ENCODE results near the gene TNNT1.

TNNT1 gene

DNA sequence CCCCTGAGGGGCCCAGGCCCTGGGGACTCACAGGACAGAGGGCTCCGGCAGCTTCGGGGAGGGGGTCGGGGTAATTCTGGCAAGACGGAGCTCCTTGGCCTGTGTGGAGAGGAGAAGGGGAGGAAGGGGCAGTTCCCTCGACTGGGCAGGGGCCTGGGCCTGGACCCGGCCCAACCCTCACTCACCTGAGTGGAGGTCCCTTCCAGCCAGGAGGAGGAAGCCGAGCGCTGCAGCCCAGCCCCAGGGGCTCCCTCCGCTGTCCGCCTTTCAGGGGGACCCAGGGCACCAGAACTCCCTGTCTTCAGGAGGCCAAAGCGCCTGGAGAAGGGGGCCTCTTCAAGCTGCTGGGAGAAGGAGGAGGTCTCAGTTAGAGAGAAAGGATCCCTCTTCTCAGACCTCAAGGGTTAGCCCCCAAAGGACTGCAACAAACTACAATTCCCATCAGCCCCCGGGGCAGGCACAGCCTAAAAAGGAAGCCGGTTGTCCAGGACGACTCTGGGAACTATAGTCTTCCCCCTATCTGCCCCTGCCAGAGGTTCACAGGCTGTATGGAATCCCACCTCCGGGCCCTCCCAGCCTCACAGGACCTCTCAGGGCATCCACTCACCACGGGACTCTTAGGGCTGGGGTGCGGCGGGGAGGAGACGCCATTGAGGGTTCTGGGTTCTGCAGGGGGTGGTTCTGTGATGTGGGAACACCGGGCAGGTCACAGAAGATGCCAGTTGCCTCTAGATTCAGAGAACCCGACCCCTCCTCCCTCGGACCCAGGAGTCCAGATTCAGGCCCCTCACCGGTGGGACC is 53.5 kb downstream of the TNNT1 start:
- TF ChIP-seq EGR1 (IDR thresholded peaks at IDR 0.05) (no peak), YY1 (IDR thresholded peaks at IDR 0.05; ENCODE audit: low read depth) (no peak), EP300 (IDR thresholded peaks at IDR 0.05; ENCODE audit: borderline replicate concordance) (no peak), CREB1 (IDR thresholded peaks at IDR 0.05; ENCODE audit: low read depth) (no peak), TAF1 (IDR thresholded peaks at IDR 0.05; ENCODE audit: low read depth) (no peak), REST (IDR thresholded peaks at IDR 0.05; ENCODE audit: low read depth) (no peak), CEBPB (IDR thresholded peaks at IDR 0.05) (no peak), ZBTB7A (IDR thresholded peaks at IDR 0.05; ENCODE audit: low read depth) (no peak)

DNA sequence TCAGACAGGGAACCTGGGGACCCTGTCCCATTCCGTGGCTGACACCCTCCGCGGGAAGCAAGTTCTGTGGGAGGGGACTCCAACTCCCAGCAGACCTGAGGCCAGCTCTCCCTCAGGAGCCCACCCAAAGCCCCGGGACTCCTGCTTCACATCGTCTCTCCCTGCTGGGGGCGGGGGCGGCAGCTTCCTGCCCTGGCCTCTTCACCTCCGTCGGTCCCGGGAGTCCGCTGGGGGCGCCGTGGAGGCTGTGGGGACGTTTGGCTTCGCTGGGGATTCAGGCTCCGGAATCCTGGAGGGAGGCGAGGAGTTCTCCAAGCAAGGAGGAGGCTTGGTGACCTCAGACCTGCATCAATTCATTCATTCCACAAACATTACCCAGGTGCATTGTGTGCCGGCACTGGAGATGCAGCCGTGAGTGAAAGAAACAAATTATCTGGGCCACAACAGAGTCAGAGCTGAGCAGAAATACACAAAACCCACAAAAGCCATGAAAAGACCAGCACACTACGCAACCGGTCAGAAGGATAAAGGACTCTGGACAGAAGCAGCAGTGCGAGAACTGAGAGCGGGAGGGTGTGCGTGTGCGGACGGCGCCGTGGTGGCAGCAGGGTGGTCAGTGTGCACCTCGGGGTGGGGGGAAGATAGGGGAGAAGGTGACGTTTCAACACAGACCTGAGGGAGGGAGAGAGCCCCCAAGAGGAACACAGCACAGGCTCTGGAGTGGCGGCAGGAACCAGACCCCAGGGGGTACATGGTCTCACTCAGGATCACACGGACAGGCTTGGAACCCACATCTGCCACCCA is 54.3 kb downstream of the TNNT1 start:
- TF ChIP-seq TAF1 (IDR thresholded peaks at IDR 0.05; ENCODE audit: low read depth) (no peak), CREB1 (IDR thresholded peaks at IDR 0.05; ENCODE audit: low read depth) (no peak), EGR1 (IDR thresholded peaks at IDR 0.05) (no peak), TCF12 (IDR thresholded peaks at IDR 0.05; ENCODE audit: low read depth) (no peak), MAX (IDR thresholded peaks at IDR 0.05) (no peak), REST (IDR thresholded peaks at IDR 0.05; ENCODE audit: low read depth) (no peak), ZBTB7A (IDR thresholded peaks at IDR 0.05; ENCODE audit: low read depth) (no peak)
- TF ChIP-seq, protein P1, sequence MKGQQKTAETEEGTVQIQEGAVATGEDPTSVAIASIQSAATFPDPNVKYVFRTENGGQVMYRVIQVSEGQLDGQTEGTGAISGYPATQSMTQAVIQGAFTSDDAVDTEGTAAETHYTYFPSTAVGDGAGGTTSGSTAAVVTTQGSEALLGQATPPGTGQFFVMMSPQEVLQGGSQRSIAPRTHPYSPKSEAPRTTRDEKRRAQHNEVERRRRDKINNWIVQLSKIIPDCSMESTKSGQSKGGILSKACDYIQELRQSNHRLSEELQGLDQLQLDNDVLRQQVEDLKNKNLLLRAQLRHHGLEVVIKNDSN (IDR thresholded peaks at IDR 0.05): no peak

DNA sequence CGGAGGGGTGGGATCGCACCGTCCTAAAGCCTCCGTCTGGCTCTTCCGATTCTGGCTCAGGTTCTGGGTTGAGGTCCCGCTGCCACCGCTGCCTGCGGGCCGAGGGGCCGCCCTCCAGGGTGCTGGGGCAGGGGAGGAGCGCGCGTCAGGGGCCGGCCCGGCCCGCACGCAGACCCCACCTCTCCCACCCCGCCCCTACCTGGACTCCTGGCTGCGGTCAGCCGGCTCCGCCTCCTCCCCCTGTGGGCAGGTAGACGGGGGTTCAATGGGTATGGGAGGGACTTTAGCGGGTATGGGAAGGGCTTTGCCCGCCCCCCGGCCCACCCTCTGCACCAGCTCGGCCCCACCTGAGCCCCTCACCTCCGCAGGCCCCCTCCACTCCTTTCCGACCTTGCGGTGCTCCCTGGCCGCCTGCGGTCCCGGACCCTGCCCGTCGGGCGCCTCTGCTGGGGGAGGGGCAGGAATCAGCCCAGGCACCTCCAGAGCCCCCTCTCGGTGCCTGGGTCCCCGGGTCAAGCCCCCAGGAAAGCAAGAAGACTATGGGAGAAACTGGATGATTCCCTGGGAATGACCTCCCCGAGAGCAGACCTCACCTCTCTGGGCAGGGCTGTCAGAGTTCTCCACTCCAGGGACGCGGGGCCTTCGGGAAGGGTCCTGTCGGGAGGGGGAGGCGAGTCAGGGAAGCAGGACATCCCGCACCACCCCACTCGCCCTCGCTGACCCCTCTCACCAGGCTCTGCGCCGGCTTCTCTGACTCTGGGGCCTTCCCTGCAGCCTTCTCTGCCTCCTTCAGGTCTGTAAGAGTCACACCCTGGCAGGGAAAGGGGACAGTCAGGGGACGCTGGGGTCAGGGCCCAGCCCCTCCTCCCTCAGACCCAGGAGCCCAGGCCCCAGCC is 56.3 kb downstream of the TNNT1 start:
- TF ChIP-seq TEAD4 (IDR thresholded peaks at IDR 0.05) (no peak), ZBTB7A (IDR thresholded peaks at IDR 0.05; ENCODE audit: low read depth) (peak; percentile 61; the same call in 1 of the 2 replicates)

DNA sequence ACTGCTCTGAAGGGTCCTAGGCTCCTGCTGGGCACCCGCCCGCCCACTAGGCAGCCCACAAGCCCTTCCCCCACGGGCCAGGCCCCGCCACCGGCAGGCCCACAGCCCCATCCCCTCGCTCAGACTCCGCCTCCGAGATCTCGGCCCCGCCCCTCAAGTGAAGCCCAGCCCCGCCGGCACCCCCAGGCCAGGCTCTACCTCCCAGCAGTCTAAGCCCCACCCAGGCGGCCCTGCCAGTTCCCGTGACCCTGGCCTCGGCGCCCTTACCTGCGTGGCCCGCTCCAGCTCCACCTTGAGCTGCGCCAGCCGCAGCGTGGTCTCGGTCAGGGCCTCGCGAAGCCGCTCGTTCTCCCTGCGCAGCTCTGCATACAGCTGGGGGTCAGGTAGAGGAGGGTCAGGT is 57.1 kb downstream of the TNNT1 start:
- TF ChIP-seq, protein P1 (IDR thresholded peaks at IDR 0.05): no peak
- TF ChIP-seq EP300 (IDR thresholded peaks at IDR 0.05; ENCODE audit: borderline replicate concordance) (no peak), RAD21 (IDR thresholded peaks at IDR 0.05; ENCODE audit: low read depth) (no peak), CEBPB (IDR thresholded peaks at IDR 0.05) (no peak), CREB1 (IDR thresholded peaks at IDR 0.05; ENCODE audit: low read depth) (no peak), FOXM1 (IDR thresholded peaks at IDR 0.05; ENCODE audit: borderline replicate concordance, low read depth) (no peak), MAX (IDR thresholded peaks at IDR 0.05) (no peak), REST (IDR thresholded peaks at IDR 0.05; ENCODE audit: low read depth) (no peak)
